M059J (cell line): Measurements from ENCODE around the gene NADK2. TPM values are rescaled to one million over a fixed set of nuclear protein-coding genes. Genes with fewer than 3 reads are reported as not detected.

ENCODE experiments used
- DNase-seq: peaks from one replicate; pipeline ENCODE4 v3.0.0-alpha.2; 2012; ENCODE audit warnings: low read depth
- total RNA-seq: library from RNA; depleted of rRNA; stranded (reverse); fragments of >200 nt; shearing (Covaris generic); gene quantifications from 2 replicates; pipeline ENCODE4 v1.2.3, GENCODE V29; 2014

NADK2 gene
- total RNA-seq, 1 experiment from 2014 or later = 36.4 TPM

- no peak for DNase-seq
These were observed 77.3 kb downstream of the NADK2 start for GRCh38 chr5:36164461-36164860.

- DNase-seq = no peak
These were observed 78.8 kb downstream of the NADK2 start for GRCh38 chr5:36162810-36163486.

- no peak for DNase-seq
These were observed 80.4 kb downstream of the NADK2 start for GRCh38 chr5:36161361-36161760.

GRCh38 chr5:36160617-36161016, 81.1 kb downstream of the NADK2 start:
- no peak for DNase-seq

- no peak for DNase-seq
These were observed 83.6 kb downstream of the NADK2 start for GRCh38 chr5:36158144-36158543.

GRCh38 chr5:36156619-36157018, 85.1 kb downstream of the NADK2 start:
- peak; percentile 65 for DNase-seq

DNA sequence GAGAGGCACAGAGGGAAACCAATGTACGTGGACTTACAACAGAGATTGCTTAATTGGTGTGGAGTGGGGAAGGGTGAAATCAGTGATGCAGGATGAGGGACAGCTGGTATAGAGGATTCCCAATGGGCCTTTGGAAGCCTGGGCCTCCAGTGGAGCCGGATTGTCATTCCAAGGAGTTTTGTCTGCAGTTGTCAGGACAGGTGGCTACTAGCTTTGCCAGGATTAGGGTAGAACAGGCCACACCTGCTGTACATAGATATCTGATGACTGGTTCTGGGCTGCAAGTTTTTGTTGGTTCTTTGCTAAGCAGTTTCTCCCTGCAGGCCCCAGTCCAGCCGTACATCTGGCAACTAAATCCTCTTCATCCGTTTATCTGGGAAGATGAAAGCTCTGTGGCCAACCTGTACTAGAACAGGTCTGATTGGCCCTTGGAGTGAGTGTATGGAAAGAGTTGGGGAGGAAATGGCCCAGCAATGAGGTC, 85.6 kb downstream of the NADK2 start:
- DNase-seq = no peak

- no peak for DNase-seq
These were observed 86.4 kb downstream of the NADK2 start for GRCh38 chr5:36155291-36155690.

DNA sequence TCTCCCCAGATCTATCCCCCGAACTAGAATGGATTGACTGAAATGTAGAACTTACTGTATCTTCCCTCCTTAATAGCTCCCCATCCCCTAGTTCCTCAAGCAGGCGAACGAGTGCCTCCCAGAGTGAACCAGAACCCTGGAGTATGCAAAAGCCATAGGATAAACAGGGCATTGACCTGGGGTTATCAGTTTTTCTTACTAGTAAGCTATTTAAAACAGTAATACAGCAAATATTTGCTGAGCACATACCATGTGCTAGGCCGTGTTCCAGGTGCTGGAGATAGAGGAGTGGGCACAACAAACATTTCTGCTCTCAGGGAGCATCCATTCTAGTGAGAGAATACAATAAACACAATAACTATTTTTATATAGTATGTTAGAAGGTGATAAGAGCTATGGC, 88.0 kb downstream of the NADK2 start:
- DNase-seq = no peak

DNA sequence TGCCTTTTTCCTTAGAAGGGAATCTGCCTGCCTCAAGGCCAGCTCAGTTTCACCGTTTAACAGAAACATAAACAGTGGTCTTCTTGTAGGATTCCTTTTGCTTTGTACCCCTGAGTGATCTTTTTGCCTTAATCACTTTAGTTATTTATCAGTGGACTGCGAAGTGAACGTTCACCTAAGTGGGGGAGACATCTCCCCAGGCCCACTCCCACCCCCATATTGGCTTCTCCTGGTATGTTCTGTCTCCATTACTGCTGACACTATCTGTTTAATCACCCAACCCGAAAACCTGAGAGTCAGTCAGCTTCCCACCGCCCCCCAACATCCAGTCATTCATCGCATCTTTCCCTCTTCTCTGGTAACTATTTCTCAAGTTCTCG, 88.4 kb downstream of the NADK2 start:
- no peak for DNase-seq

- DNase-seq = peak; percentile 44
These were observed 89.1 kb downstream of the NADK2 start for GRCh38 chr5:36152324-36153297.

DNA sequence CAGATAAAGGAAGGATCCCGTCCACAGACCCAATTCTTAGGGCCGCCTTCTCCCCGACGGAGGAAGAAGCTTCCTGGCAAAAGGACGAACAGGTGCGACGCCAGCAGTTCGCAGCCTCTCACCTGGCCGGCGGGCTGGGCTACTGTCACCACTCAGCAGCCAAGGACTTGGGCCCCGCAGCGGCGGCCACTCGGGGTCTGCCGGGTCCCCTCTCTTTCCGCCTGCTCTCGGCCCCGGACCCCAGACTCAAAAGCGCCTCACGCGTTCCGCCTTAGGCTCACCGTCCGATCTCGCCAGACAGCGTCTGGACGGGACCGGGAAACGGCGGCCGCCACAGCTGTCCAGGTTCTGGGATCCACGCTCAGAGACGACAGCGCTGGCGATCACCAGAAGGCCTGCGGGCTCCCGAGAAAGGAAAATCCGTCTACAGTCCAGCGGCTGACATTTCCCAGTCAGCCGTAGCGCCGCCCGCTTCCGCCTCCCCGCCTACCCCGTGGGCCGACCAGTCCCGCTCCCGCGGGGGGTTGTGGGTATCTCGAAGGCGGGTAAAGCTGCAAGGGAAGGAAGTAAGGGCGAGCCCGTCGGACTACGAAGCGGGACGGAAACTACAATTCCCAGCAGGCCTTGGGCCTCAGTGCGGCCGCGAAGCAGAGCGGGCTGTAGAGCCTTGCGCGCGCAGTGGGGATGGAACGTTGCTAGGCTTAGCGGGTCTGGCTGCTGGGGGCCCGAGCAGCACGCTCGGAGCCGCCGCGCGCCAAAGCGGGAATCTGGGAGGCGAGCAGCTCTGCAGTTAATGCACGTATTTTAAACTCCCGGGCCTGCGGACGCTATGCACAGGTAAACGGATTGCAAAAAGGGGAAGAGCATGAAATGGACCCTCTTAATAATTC, 90.0 kb downstream of the NADK2 start, which contains the start of the genes LMBRD2 and SKP2:
TSS of gene LMBRD2 (minus strand) at position 454 of the 890 bp plus-strand sequence. CDS start 8,538 bp downstream, outside the sequence.
TSS of gene SKP2 (plus strand) at position 678 of the 890 bp plus-strand sequence. CDS start at position 830, 152 bp downstream.
- DNase-seq = peak; percentile 99

DNA sequence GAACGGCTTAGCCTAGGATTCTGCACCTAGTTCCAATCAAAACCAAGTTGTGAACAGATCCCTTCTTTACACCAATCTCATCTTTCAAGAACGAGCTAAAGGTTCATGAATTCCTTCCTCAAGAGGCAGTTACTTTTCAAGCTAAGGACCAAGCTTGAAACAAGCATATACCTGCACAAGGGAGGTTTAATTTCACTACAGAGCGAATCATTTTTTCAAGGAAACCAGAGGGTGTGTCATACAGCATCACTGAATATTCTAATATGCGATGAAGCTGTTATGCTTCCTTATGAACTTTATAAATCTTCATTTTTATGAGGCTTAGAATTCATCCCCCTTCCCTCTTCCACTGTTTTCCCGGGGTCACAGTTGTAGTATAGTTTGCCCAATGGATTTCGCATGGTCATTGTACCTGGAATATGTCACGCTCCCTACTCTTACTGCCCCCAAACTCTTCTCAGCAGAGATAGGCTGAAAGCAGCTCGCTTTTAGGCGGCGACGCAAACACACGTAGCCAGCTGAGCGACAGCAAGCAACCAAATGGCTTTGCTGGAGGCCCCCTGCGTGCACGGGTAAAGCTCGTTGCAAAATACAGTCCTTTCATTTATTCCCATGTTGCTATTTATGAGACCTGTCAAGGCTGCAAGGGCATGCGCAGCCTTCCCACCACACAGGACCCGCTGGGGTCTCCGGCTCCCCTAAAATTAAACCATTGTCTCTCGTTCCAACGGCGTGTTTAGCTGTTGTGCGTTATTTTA, 90.9 kb downstream of the NADK2 start:
- peak; percentile 54 for DNase-seq

- DNase-seq = no peak
These were observed 94.0 kb downstream of the NADK2 start for GRCh38 chr5:36147681-36148080.

GRCh38 chr5:36146390-36146789, 95.3 kb downstream of the NADK2 start:
- DNase-seq = no peak

- DNase-seq = no peak
These were observed 96.4 kb downstream of the NADK2 start for GRCh38 chr5:36145311-36145710.
